Mononuclear cell (primary cell): ENCODE measurements around the gene ZFYVE19. TPM values are rescaled to one million over a fixed set of nuclear protein-coding genes. Genes with fewer than 3 reads are reported as not detected.

Experiments used
- H3K27me3 ChIP-seq: 2 replicates; pipeline ENCODE4 v1.6.0; 2011; ENCODE audit warnings: low read length, control low read depth; ENCODE audit not compliant: insufficient read depth
- H3K4me1 ChIP-seq: 2 replicates; pipeline ENCODE4 v1.5.1; 2011; ENCODE audit warnings: mild to moderate bottlenecking, low read length, control low read depth; ENCODE audit not compliant: insufficient read depth
- H3K4me3 ChIP-seq: 2 replicates; pipeline ENCODE4 v1.5.1; 2011; ENCODE audit warnings: mild to moderate bottlenecking, low read length, moderate library complexity
- H3K9me3 ChIP-seq: 2 replicates; pipeline ENCODE4 v1.5.1; 2011; ENCODE audit warnings: low read depth, mild to moderate bottlenecking, control low read depth, low read length
- total RNA-seq: library from RNA; depleted of rRNA; stranded (reverse); fragments of >200 nt; gene quantifications from one replicate; pipeline ENCODE4 v1.2.3, GENCODE V29; 2012

ZFYVE19 gene
- total RNA-seq, 1 donor, result 7.2 TPM

DNA sequence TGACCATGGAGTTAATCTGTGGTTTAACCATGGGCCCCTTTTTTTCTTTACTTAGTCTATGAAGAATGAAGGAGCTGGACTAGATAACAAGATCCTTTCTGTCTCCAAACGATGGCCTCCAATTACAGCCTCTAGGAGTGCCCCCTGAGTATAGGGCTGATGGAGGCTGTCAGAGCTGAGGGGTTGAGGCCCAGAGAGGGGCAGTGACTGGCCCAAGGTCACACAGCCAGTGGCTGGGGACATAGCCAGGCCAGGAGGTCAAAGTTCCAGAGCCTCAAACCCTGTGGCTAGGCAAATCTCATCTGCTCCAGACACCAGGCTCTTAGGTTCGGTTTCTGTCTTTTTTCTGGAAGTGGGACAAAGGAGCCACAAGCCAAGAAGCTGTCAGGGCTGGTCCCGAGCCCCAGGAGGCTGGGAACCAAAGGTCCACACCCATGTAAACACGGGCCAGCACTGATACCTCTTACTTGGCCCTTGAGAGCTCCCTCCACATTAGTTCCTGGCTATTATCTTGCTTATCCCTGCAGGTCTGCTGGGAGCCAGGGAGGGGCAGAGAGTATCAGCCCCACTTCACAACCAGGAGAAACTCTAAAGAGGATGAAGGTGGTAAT is 56.9 kb downstream of the ZFYVE19 start:
- H3K9me3 ChIP-seq, result no peaks in the 10 kb centered on the region
- H3K4me1 ChIP-seq, result peaks cover 11% of the 10 kb centered on the region
- no peak overlapping the region for H3K4me3 ChIP-seq
- no peaks in the 10 kb centered on the region for H3K27me3 ChIP-seq

Other genes with a start within 250 kb of the ZFYVE19 start
- 12.9 TPM for gene CCDC32, start 242.0 kb upstream of the ZFYVE19 start, total RNA-seq
- gene RPUSD2, start 237.8 kb upstream of the ZFYVE19 start, total RNA-seq, result 17.4 TPM
- 3.3 TPM for gene KNL1, start 212.8 kb upstream of the ZFYVE19 start, total RNA-seq
- gene RAD51, start 111.9 kb upstream of the ZFYVE19 start, total RNA-seq, result 1.2 TPM
- 13.9 TPM for gene RMDN3, start 51.8 kb upstream of the ZFYVE19 start, total RNA-seq
- gene GCHFR, start 43.0 kb upstream of the ZFYVE19 start, total RNA-seq, result 15.5 TPM
- gene C15orf62, start 37.1 kb upstream of the ZFYVE19 start, total RNA-seq, result 0.73 TPM
- 7.2 TPM for gene DNAJC17, start 384 bp downstream of the ZFYVE19 start, total RNA-seq
- not detected for gene PPP1R14D, start 21.6 kb downstream of the ZFYVE19 start, total RNA-seq
- 4.2 TPM for gene SPINT1, start 37.0 kb downstream of the ZFYVE19 start, total RNA-seq
- not detected for gene RHOV, start 67.1 kb downstream of the ZFYVE19 start, total RNA-seq
- gene VPS18, start 87.4 kb downstream of the ZFYVE19 start, total RNA-seq, result 28.7 TPM
- gene DLL4, start 122.3 kb downstream of the ZFYVE19 start, total RNA-seq, result not detected
- gene CHAC1, start 146.4 kb downstream of the ZFYVE19 start, total RNA-seq, result 0.52 TPM